H9 (cell line): Measurements from ENCODE around the gene GUCY2F. TPM values are rescaled to one million over a fixed set of nuclear protein-coding genes. Genes with fewer than 3 reads are reported as not detected.

Experiments
- DNase-seq: peaks from one replicate; pipeline ENCODE4 v3.0.0-alpha.2; 2017
- H2AFZ ChIP-seq: one replicate; pipeline ENCODE4 v1.6.1; 2013; ENCODE audit warnings: mild to moderate bottlenecking, low read length, control low read depth, moderate library complexity
- H2AK5ac ChIP-seq: 2 replicates; pipeline ENCODE4 v1.6.1; 2013; ENCODE audit warnings: low read length, control low read depth, mixed read lengths; ENCODE audit not compliant: insufficient read length
- H2BK120ac ChIP-seq: one replicate; pipeline ENCODE4 v1.6.1; 2013; ENCODE audit warnings: low read depth, mild to moderate bottlenecking, low read length, control low read depth, inconsistent platforms; ENCODE audit not compliant: poor library complexity, severe bottlenecking
- H2BK12ac ChIP-seq: 2 replicates; pipeline ENCODE4 v1.6.1; 2013; ENCODE audit warnings: low read length, control low read depth, mixed read lengths, low read depth; ENCODE audit not compliant: insufficient read length
- H2BK15ac ChIP-seq: 2 replicates; pipeline ENCODE4 v1.6.1; 2013; ENCODE audit warnings: low read depth, low read length, control low read depth
- H2BK20ac ChIP-seq: one replicate; pipeline ENCODE4 v1.6.1; 2013; ENCODE audit warnings: low read depth, mild to moderate bottlenecking, low read length, control low read depth, inconsistent platforms; ENCODE audit not compliant: poor library complexity, severe bottlenecking
- H2BK5ac ChIP-seq: 2 replicates; pipeline ENCODE4 v1.6.1; 2013; ENCODE audit warnings: low read length, control low read depth, mixed read lengths; ENCODE audit not compliant: insufficient read length
- H3K14ac ChIP-seq: 2 replicates; pipeline ENCODE4 v1.6.1; 2013; ENCODE audit warnings: low read length, control low read depth; ENCODE audit not compliant: insufficient read depth
- H3K18ac ChIP-seq: 2 replicates; pipeline ENCODE4 v1.6.1; 2013; ENCODE audit warnings: low read depth, mild to moderate bottlenecking, mixed read lengths, low read length, control low read depth; ENCODE audit not compliant: insufficient read length
- H3K23ac ChIP-seq: 2 replicates; pipeline ENCODE4 v1.6.1; 2013; ENCODE audit warnings: low read length, control low read depth, mixed read lengths, low read depth; ENCODE audit not compliant: insufficient read length
- H3K23me2 ChIP-seq: 2 replicates; pipeline ENCODE4 v1.6.1; 2013; ENCODE audit warnings: low read depth, mild to moderate bottlenecking, mixed read lengths, low read length, control low read depth; ENCODE audit not compliant: insufficient read length, poor library complexity, severe bottlenecking
- H3K27ac ChIP-seq: 2 replicates; pipeline ENCODE4 v1.5.1; 2013; ENCODE audit warnings: low read length, control low read depth, mixed read lengths, low read depth; ENCODE audit not compliant: insufficient read length
- H3K27me3 ChIP-seq: 2 replicates; pipeline ENCODE4 v1.6.1; 2013; ENCODE audit warnings: low read length, control low read depth, inconsistent platforms; ENCODE audit not compliant: insufficient read depth
- H3K4ac ChIP-seq: 2 replicates; pipeline ENCODE4 v1.6.1; 2013; ENCODE audit warnings: low read depth, mild to moderate bottlenecking, control low read depth, inconsistent platforms, low read length, moderate library complexity
- H3K4me1 ChIP-seq: 2 replicates; pipeline ENCODE4 v1.6.1; 2013; ENCODE audit warnings: low read length, control low read depth, inconsistent platforms; ENCODE audit not compliant: insufficient read depth
- H3K4me2 ChIP-seq: 2 replicates; pipeline ENCODE4 v1.6.1; 2013; ENCODE audit warnings: low read length, control low read depth, mixed read lengths; ENCODE audit not compliant: insufficient read length, insufficient read depth
- H3K56ac ChIP-seq: 2 replicates; pipeline ENCODE4 v1.6.1; 2013; ENCODE audit warnings: low read depth, mild to moderate bottlenecking, mixed read lengths, low read length, control low read depth; ENCODE audit not compliant: insufficient read length
- H3K79me1 ChIP-seq: 2 replicates; pipeline ENCODE4 v1.6.1; 2013; ENCODE audit warnings: low read depth, mild to moderate bottlenecking, moderate library complexity, low read length, control low read depth, inconsistent platforms; ENCODE audit not compliant: insufficient read depth, poor library complexity, severe bottlenecking
- H3K79me2 ChIP-seq: 2 replicates; pipeline ENCODE4 v1.6.1; 2013; ENCODE audit warnings: low read length, control low read depth, inconsistent platforms; ENCODE audit not compliant: insufficient read depth
- H3K9ac ChIP-seq: 2 replicates; pipeline ENCODE4 v1.6.1; 2013; ENCODE audit warnings: low read length, control low read depth, mixed read lengths; ENCODE audit not compliant: insufficient read length; ENCODE audit errors: extremely low read depth
- H3K9me3 ChIP-seq: one replicate; pipeline ENCODE4 v1.6.1; 2013; ENCODE audit warnings: low read depth, low read length, inconsistent platforms; ENCODE audit not compliant: control insufficient read depth
- H3T11ph ChIP-seq: one replicate; pipeline ENCODE4 v1.6.1; 2013; ENCODE audit warnings: mild to moderate bottlenecking, low read length, control low read depth, inconsistent platforms
- H4K20me1 ChIP-seq: one replicate; pipeline ENCODE4 v1.6.1; 2013; ENCODE audit not compliant: control insufficient read depth, insufficient read length, insufficient read depth
- H4K5ac ChIP-seq: 2 replicates; pipeline ENCODE4 v1.6.1; 2013; ENCODE audit warnings: low read depth, mild to moderate bottlenecking, mixed read lengths, low read length, control low read depth; ENCODE audit not compliant: insufficient read length
- H4K8ac ChIP-seq: replicated peaks from 2 replicates; pipeline ENCODE4 v1.6.1; 2013; ENCODE audit warnings: low read length, control low read depth, mixed read lengths, low read depth; ENCODE audit not compliant: insufficient read length
- H4K91ac ChIP-seq: 2 replicates; pipeline ENCODE4 v1.6.1; 2013; ENCODE audit warnings: low read depth, mild to moderate bottlenecking, moderate library complexity, mixed read lengths, low read length, control low read depth; ENCODE audit not compliant: insufficient read length
- H3K27ac Mint-ChIP-seq, 3 experiments: 2 replicates in 2 of 3; 3 replicates in 1 of 3; pipeline ENCODE4 v1.8.0; 2020 to 2021; ENCODE audit warnings: mixed read lengths in 3 of 3, mild to moderate bottlenecking in 1 of 3, moderate library complexity in 1 of 3
- H3K27me3 Mint-ChIP-seq: 2 replicates; pipeline ENCODE4 v1.8.0; 2021; ENCODE audit warnings: low read depth, mild to moderate bottlenecking, moderate library complexity, mixed read lengths
- H3K36me3 Mint-ChIP-seq, 3 experiments: 2 replicates in 2 of 3; 3 replicates in 1 of 3; pipeline ENCODE4 v1.8.0; 2020 to 2021; ENCODE audit warnings: low read depth in 3 of 3, mixed read lengths in 3 of 3; ENCODE audit not compliant: insufficient read depth in 1 of 3
- H3K4me1 Mint-ChIP-seq, 2 experiments: 2 replicates each; pipeline ENCODE4 v1.8.0; 2020; ENCODE audit warnings: mixed read lengths in 2 of 2
- H3K4me3 Mint-ChIP-seq, 2 experiments: 2 replicates in 1 of 2; 3 replicates in 1 of 2; pipeline ENCODE4 v1.8.0; 2020 to 2021; ENCODE audit warnings: mild to moderate bottlenecking in 2 of 2, mixed read lengths in 2 of 2, moderate library complexity in 1 of 2
- H3K9me3 Mint-ChIP-seq, 2 experiments: 2 replicates in 1 of 2; 3 replicates in 1 of 2; pipeline ENCODE4 v1.8.0; 2020; ENCODE audit warnings: mild to moderate bottlenecking in 2 of 2, mixed read lengths in 2 of 2, moderate library complexity in 1 of 2
- WGBS: extraction: QIAGEN DNeasy Blood & Tissue Kit; methylation state at CpG from one replicate; pipeline ENCODE4 v1.1.7; 2013; ENCODE audit warnings: missing lambda C conversion rate, low lambda C conversion rate, mixed read lengths; ENCODE audit not compliant: insufficient read length; ENCODE audit errors: extremely low coverage; 5-methylcytosine and 5-hydroxymethylcytosine counted together
- total RNA-seq: library from RNA; stranded (reverse); gene quantifications from 2 replicates; pipeline ENCODE4 v1.2.1, GENCODE V29; 2021
- TF ChIP-seq, protein P1 (sequence below): fragments of 200-600 bp; sonication (generic); conservative IDR thresholded peaks from 3 replicates; pipeline ENCODE4 v1.8.0; 2021; ENCODE audit warnings: antibody characterized with exemption, mild to moderate bottlenecking

Gene GUCY2F
- total RNA-seq, 1 experiment from 2014 or later, result 0.11 TPM

DNA sequence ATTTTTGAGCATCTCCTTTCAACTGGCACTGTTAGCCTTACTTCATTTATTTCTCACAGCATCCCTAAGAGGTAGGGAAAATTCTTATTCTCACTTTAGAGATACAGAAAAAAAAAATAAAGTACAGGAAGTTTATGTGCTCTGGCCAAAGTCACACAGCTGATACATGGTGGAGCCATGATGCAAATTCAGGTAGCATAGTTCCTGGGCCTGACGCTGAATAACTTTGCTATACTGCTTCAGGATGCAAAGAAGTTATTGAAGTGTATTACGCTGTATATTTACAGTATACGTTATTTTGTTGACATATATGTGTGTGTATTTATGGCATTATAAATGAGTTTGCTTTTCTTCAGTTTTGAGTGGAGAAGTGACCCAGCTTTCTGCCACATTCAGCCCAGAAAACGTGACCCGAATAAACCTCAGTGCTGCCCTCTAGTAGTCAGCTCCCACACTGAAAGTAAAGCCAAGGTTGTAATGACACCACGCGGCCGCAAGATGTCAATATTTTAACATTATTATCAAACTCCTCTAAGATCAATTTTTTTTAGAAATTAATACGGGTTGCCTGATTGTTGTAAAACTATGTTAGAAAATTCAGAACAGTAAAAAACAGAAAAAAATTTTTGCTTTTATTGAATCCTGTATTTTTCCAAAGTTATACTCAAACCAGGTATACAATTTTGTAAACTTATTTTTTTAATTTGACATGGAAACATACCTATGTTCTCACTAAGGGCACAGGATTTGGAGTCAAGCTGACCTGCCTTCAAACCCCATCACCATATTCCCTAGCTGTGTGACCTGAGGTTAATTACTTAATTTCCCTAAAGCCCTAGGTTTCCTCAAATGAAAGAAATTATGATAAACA is 3.8 kb upstream of the GUCY2F start:
- no peaks in the 10 kb centered on the region for H3K9me3 ChIP-seq
- no peak overlapping the region for H4K8ac ChIP-seq
- no peak overlapping the region for H2BK120ac ChIP-seq
- H2AFZ ChIP-seq, result no peak overlapping the region
- Mint-ChIP-seq H3K27me3 (no peaks in the 10 kb centered on the region), H3K4me3 (no peak overlapping the region), H3K36me3 (no peaks in the 10 kb centered on the region), H3K4me1 (peaks cover 3 to 6% of the 10 kb centered on the region in 2 experiments; a peak in 1 of 4 replicates), H3K9me3 (peaks cover 0 to 3% of the 10 kb centered on the region in 2 experiments; a peak in 1 of 5 replicates), H3K27ac (no peak overlapping the region)
- TF ChIP-seq, protein P1, sequence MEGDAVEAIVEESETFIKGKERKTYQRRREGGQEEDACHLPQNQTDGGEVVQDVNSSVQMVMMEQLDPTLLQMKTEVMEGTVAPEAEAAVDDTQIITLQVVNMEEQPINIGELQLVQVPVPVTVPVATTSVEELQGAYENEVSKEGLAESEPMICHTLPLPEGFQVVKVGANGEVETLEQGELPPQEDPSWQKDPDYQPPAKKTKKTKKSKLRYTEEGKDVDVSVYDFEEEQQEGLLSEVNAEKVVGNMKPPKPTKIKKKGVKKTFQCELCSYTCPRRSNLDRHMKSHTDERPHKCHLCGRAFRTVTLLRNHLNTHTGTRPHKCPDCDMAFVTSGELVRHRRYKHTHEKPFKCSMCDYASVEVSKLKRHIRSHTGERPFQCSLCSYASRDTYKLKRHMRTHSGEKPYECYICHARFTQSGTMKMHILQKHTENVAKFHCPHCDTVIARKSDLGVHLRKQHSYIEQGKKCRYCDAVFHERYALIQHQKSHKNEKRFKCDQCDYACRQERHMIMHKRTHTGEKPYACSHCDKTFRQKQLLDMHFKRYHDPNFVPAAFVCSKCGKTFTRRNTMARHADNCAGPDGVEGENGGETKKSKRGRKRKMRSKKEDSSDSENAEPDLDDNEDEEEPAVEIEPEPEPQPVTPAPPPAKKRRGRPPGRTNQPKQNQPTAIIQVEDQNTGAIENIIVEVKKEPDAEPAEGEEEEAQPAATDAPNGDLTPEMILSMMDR, result peak; percentile 100
- H3K4ac ChIP-seq, result no peak overlapping the region
- H3K79me2 ChIP-seq, result no peaks in the 10 kb centered on the region
- no peak overlapping the region for H2BK20ac ChIP-seq
- no peak overlapping the region for H3K27ac ChIP-seq
- H3K27me3 ChIP-seq, result no peaks in the 10 kb centered on the region
- H3K56ac ChIP-seq, result no peak overlapping the region
- H4K5ac ChIP-seq, result no peak overlapping the region
- H4K20me1 ChIP-seq, result no peaks in the 10 kb centered on the region
- DNase-seq, result peak; percentile 66
- no peak overlapping the region for H4K91ac ChIP-seq
- H3K79me1 ChIP-seq, result no peaks in the 10 kb centered on the region
- no peak overlapping the region for H3K4me2 ChIP-seq
- no CpG with 5 or more reads among the region's 9 CpGs for WGBS
- no peak overlapping the region for H2AK5ac ChIP-seq
- H3K18ac ChIP-seq, result no peak overlapping the region
- no peak overlapping the region for H3T11ph ChIP-seq
- no peak overlapping the region for H3K9ac ChIP-seq
- H2BK12ac ChIP-seq, result no peak overlapping the region
- H3K23me2 ChIP-seq, result no peaks in the 10 kb centered on the region
- H2BK15ac ChIP-seq, result no peak overlapping the region
- no peak overlapping the region for H3K14ac ChIP-seq
- no peaks in the 10 kb centered on the region for H3K4me1 ChIP-seq
- H2BK5ac ChIP-seq, result no peak overlapping the region
- no peak overlapping the region for H3K23ac ChIP-seq
